HG03135 (cell line): ENCODE results near the gene PDE4B.
"Not testable (repeated sequence)": the region's sequence is repeated elsewhere in the genome, so short reads cannot be mapped to it uniquely, and the experiment has no call there.

Experiments
- ATAC-seq: cut with Tn5 transposase; IDR thresholded peaks from one replicate; pipeline ENCODE4 v1.9.1; 2021; ENCODE audit warnings: mild to moderate bottlenecking, moderate library complexity; ENCODE audit not compliant: unreplicated experiment

The PDE4B gene

DNA sequence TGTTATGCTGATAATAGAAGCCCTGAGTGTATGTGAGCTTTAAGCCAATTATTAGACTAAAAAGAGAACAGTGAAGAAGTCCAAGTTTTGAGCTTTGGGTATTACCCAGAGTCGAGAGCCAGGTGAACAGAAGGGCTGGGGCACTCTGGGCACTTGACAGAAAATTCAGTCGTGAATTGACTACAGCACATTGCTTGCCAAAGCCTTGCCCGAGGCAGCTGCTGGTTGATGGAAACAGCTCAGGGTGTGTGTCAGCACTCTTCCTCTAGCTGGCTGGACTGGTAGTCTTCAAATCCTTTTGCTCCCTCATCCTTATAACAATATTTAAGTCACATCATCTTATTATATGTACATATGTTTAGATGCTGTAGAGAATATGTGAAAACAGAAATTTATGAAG lies 21.3 kb downstream of the PDE4B start:
- ATAC-seq: no peak

DNA sequence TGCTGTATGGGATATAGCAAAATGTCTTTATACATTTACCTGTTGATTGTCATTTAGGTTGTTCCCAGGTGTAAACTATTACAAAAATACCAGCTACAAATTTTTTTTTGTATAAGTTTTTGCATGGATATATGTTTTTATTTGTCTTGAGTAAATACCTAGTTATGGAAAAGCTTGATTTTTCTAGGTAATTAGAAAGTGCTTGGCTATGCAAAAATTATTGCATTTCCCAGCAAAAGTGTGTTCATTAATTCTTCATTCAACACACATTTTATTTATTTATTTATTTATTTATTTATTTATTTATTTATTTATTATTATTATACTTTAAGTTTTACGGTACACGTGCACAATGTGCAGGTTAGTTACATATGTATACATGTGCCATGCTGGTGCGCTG lies 22.1 kb downstream of the PDE4B start:
- ATAC-seq: no peak

DNA sequence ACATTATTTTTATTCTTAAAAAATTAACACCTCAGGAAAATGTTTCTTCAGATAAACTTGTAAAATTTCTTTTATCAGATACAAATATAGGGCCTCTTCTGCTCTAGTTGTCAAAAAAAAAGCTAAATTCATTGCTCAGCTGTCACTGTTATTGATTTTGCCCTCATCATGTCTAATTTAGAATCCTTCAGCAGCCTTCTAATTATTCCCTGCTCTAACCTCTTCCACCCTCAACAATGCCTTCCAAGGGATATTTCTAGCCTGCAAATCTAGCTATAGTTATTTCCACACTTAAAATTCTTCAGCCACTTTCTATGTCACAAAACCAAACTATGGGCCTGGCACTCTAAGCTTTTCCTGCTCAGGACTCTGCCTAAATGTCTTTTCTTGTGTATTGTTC lies 25.2 kb downstream of the PDE4B start:
- no peak for ATAC-seq

DNA sequence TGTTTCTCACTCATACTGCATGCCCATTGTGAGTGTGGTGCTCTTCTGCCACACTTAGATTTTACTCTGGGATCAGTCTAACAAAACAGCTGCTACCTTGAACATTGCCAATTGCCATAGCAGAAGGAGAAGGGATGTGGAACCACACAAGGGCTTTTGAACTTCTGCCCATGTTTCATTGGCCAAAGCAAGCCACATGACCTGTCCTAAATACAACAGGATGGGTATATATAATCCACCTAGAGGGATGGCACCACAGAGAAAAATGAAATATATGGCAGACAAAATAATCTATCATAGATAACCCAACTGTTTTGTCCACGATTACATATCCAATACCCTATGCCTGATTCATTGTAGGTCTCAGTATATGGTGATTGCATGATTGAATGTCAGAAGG lies 26.3 kb downstream of the PDE4B start:
- ATAC-seq: no peak

DNA sequence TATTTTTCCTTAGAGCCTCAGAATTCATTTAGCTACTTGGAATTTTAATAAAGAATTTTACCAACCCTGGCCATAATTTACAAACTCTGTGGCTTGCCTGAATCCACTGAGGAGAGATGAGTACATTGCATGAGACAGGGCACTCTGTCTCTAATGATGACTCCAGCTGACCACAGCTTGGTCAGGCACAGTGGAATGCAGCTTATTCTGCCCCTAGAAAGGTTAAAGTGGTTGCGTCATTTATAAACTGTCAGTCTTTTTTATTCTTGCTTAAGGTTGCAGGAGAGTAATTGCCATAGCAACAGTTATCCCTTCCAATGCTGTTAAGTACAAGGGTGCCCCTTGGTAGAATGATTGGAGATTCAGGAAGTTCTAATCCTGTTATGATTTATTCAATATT lies 28.3 kb downstream of the PDE4B start:
- ATAC-seq: no peak

DNA sequence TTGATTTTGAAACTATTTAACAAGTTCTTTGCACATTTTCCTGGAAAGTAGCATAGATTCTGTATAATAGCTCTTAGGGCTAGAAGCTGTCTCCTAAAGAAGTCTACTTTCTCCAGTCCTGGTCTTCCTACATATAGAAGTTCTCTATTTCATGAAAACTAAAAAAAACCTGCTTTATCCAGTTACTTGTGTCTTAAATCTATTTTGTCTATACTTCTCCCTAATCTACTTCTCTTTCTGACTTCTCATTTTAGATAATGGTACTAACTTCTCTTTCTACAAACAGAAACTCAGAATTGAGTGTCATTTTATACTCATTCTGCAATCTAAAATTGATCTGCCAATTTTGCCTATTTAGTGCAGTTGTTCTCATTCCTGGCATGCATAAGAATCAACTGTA lies 28.7 kb downstream of the PDE4B start:
- no peak for ATAC-seq

DNA sequence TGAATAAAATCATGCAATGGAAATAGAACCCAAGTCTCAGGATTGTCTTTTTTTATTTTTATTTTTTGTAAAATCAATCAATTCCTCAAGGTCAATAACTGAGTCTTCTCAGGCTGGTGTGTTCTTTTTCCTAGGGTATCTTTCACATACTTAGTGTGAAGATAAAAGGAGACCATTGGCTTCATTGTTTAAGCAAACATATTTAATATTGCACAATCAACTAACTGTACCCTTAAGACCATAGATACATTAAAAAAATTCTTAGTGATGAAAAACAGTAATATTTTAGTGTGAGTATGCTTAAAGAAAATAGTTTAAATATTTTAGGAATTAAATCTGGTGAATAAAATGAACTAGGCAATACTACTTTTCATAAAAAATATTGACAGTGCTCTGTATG lies 31.4 kb downstream of the PDE4B start:
- ATAC-seq: no peak

DNA sequence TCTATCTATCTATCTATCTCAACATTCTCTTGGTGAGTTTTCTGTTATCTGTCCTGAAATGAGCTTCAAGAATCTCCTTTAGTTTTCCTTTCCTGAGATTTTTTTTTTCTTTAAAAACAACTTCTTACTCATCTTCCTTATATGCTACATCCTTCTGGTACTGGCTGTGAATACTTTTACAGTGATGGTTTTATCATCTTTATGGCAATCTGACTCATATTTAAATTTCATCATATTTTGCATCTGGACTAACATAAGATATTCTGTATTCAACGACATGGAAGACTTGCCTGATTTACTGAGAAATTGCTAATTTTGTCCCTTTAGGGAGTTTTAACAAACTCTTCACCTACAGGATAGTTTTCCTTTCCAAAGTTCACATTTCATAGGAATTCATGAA lies 33.0 kb downstream of the PDE4B start:
- ATAC-seq: no peak

DNA sequence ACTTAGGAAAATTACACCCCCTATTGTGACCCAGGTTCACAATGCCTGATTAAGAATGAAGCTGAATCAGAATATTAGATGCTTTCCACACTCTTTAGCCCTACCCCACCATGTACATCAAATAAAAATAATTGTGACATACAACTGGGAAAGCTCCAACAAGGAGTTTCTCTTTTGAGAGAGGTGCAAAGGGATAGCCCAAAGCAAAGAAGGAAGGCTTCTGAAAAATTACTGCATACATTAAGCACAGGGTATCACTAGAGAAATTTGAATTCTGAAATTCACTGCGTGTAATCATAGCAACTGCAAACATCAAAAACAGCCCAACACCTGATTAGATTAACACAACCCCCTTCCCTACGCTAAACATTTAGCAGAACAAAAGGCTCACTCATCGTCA lies 34.1 kb downstream of the PDE4B start:
- no peak for ATAC-seq

DNA sequence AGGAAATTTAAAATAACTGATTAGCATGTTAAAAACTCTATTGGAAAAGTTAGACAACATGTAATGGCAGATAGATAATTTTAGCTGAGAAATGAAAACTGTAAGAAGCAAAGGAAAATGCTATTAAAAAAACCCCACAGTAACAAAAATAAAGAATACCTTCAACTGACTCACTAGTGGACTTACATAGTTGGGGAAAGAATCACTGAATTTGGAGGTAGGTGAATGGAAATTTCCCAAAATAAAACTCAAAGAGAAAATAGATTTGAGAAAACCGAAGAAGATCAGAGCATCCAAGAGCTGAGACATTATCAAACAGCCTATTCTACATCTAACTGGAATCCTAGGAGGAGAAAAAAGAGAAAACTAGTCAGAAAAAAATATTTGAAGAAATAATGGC lies 34.7 kb downstream of the PDE4B start:
- ATAC-seq: no peak

DNA sequence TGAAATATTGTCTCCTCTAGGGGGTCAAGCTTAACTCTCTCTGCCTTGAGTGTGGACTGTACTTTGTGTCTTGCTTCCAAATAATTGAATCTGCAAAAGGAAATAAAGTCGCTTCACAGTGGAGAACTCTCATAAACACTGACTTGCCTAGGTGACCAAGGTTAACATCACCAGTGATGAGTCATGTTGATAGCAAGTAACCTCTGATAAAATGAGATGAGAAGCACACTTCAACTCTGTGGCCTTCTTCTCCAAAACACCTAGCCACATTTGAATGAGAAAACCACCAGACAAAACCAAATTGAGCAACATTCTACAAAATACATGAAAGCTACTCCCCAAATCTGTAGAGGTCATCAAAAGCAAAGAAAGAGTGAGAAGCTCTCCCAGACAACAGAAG lies 37.6 kb downstream of the PDE4B start:
- no peak for ATAC-seq

DNA sequence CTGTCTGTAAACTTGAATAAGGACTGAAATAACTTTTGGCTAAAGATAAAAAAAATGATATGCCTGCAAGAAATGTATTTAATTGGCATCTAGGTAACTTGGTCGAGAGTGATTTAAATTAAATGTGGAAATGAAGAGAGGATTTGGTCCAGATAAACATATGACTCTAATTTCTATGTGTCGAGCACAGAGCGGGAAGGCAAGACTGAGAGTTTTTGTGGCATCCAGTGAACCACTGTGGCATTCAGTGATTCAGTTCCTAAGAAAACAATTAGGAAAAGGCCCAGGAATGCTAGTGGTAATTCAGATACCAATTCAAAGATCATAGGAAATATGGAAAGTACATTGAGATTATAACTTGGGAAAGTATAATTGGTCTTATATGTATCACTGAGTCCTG lies 39.6 kb downstream of the PDE4B start:
- no peak for ATAC-seq

DNA sequence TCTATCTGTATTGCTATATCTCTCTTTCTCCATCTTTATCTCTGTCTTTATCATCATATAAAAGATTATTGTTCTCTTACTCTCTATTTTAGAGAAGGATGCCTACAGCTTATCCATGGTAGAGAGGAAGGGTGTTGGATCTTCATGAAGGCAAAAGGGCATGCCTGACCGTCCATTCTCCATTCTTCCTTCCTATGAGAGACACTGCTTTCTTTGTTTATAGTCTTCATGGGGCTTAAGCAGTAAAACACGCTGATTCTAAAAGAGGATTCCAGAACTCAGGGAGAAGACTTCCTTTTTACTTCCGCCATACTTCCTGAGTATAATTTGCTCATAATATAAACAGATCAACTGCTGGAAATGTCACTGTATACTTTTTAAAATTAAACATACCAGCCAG lies 44.0 kb downstream of the PDE4B start:
- ATAC-seq: no peak

DNA sequence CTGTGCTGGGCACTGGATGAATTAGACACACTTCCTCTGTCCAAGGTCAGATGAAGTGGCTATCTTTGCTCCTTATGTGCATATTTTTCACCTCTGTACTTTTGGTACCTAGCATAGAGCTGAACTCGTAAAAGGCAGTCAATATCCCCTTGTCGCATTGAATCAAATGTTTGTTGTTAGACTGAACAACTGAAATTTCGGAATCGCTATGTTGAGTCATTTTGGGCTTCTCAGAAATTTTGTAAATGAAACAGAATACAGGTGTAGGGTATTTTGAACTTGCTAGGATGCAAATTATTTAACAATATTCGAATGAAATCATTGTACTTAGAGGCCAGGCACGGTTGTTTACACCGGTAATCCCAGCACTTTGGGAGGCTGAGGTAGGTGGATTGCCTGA lies 48.0 kb downstream of the PDE4B start:
- ATAC-seq: no peak

DNA sequence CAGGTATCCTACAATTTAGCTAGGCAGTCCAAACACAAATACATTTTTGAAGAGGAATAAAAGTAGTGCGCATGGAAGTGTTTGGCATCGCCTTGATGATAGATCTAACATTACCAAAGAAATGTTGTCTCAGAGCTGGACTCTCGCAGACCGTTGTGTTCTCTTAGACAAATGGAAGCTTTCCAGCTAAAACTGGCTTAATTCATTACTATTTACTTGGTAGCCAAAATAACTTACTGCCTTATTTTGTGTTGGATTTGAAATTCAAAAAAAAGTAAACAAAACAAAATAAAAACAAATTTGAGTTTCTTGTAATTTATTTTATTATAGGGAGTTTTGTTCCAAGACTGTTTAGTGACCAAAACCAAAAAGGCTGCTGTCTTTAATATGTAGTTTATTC lies 51.6 kb downstream of the PDE4B start:
- ATAC-seq: no peak

DNA sequence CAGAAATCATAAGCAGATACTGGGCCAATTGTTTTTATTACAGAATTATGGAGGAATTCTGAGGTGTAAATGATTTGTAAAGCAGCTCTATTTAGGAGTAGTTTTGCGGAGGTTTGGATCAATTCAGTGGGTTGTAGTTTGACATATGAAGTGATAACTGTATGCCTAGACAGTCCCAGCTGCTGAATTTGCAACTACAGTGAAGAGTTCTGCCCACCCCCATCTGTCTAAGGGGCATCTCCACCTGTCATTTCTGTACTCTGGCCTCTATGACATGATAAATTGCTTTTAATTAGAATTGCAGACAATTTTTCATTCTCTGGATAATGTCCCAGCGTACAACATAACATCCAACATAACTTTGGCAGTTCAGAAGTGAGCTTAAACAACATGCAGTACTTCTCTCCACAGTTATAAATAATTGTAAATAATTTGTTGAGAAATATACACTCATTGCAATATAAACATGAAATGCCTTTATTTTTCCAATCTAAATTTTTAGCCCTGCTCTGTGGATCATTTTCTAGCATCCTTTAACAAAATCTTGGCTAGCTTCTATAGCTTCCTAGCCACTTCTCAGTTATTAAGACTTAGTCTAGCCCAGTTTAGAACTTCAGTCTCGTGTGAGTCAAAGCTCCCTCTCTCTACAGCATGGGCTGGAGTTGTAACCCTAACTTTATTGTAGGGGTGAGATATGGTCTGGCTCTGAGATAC lies 52.3 kb downstream of the PDE4B start:
- ATAC-seq: no peak

DNA sequence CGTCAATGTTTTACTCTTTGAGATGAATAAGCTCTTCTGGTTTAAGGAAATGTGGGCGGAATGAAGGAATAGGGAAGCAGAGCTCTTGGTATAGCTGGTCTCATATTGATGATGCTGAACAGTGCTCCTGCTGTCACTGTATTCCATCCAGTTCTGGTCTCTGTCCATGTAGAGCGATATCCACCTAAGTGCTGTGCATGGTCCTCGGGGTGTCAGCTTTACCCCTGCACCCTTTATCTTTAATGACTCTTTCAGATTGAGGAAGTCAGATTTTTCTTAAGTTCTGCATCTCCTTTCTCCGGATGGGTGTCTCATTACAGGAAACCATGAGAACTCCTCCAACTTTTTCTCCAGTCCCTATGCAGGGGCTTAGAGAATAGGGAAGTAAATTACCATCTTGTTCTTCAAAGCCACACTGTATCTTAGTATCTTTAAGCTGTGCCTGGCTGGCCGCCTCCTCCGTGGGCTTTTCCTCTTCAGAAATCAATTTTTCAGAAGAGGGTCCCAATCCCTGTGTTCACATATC lies 52.9 kb downstream of the PDE4B start:
- ATAC-seq: no peak

DNA sequence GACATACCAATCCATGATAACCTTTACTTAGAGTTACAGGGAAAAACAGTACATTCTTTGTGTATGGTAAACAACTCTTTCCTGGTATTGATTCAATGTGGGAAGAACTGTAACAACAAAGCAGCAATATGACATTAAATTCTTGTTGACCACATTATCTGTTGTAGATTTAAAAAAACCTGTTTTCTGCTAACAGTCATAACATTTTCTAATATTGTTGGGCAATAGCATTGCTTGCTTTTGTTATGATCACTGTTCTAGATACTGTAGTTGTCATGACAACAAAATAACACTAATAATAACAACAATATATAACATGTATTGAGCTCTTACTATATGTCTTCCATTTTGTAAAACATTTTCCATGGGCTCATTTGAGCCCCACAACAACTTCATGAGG lies 54.2 kb downstream of the PDE4B start:
- no peak for ATAC-seq

DNA sequence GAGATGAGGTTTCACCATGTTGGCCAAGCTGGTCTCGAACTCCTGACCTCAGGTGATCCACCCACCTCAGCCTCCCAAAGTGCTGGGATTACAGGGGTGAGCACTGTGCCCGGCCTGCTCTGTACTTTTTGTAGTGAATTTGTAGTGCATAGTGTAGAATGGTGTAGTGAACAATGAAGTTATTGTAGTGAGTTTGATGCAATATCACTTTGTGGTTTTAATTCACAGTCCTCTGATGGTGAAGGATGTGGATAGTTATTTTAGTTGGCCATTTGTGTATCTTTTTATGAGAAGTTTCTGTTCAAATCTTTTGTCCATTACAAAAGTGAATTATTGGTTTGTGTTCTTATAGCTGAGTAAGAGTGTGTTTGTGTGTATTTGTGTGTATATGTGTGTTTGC lies 57.6 kb downstream of the PDE4B start:
- ATAC-seq: no peak

DNA sequence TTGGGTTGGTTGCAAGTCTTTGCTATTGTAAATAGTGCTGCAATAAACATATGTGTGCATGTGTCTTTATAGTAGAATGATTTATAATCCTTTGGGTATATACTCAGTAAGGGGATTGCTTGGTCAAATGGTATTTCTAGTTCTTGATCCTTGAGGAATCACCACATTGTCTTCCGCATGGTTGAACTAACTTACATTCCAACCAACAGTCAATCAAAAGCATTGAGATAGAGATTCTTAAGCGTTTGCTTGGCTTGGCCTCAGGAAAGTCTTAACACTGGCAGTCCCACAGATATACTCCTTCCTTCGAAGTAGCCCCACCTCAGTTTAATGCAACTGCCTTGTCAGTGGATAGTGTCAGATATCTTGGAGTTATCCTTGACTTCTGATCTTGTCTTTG lies 63.9 kb downstream of the PDE4B start:
- not testable (repeated sequence) for ATAC-seq

DNA sequence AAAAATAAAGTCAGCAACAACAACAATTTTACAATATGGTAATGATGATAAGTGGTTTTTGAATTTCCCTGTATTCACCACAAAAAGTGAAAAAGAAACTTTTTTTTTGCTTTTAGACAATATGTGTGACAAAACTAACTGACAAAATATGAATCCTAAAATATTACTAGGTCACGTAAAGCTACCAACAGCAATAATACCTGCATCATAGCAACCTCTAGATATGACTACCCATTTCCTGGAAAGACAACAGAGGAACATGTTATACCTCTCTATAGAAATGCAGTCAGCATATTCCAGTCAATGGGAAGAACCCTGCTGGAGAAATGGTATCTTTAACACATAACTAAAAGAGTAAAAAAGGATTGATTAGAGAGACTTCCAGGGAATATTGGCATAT lies 73.7 kb downstream of the PDE4B start:
- ATAC-seq: no peak

DNA sequence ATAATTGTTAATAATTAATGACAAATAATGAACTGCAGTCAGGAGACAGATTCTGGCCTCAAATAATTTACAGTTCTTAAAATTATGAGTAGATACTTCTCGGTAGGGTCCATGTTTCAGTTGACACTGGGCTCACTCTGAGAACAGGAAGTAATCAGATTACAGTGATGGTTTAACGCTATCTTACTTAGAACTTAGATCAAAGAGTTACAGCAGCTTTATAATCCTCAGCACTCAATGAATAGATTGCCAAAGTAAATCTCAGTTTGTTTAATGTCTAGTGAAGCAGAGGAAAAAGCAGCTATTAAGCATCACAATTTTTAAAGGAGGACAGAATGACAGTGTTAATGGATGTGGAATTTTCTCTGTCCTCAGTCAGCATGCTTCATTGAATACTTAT lies 79.6 kb downstream of the PDE4B start:
- ATAC-seq: no peak

DNA sequence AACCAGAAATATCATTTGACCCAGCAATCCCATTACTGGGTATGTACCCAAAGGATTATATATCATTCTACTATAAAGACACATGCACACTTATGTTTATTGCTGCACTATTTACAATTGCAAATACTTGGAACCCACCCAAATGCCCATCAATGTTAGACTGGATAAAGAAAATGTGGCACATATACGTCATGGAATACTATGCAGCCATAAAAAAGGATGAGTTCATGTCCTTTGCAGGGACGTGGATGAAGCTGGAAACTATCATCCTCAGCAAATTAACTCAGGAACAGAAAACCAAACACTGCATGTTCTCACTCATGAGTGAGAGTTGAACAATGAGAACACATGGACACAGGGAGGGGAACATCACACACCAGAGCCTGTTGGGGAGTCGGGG lies 85.6 kb downstream of the PDE4B start:
- not testable (repeated sequence) for ATAC-seq
